Thymus (tissue), 11 donors: ENCODE results near the gene NT5DC1. TPM values are rescaled to one million over a fixed set of nuclear protein-coding genes. Genes with fewer than 3 reads are reported as not detected.
A peak's percentile ranks its signal among the peaks of the same experiment; 100 is the strongest.

ENCODE experiments used
- DNase-seq, 9 donors: peaks; one replicate each; pipeline ENCODE4 v3.0.0-alpha.2; 2013; ENCODE audit warnings: low spot score in 9 of 9, low read depth in 6 of 9, missing footprints in 1 of 9
- H3K27ac ChIP-seq, 2 donors: one replicate each; pipeline ENCODE4 v1.5.1; 2013; ENCODE audit warnings: control low read depth in 1 of 2, low read depth in 1 of 2, low read length in 1 of 2, mild to moderate bottlenecking in 1 of 2, moderate library complexity in 1 of 2
- H3K27me3 ChIP-seq, 2 donors: one replicate each; pipeline ENCODE4 v1.5.1; 2013; ENCODE audit warnings: low read length in 1 of 2; ENCODE audit not compliant: control insufficient read depth in 2 of 2, insufficient read depth in 1 of 2
- H3K36me3 ChIP-seq, 2 donors: one replicate each; pipeline ENCODE4 v1.5.1; 2013; ENCODE audit warnings: low read length in 1 of 2, mild to moderate bottlenecking in 1 of 2, moderate library complexity in 1 of 2; ENCODE audit not compliant: control insufficient read depth in 2 of 2, insufficient read depth in 2 of 2
- H3K4me1 ChIP-seq, 2 donors: one replicate each; pipeline ENCODE4 v1.5.1; 2013; ENCODE audit warnings: low read length in 2 of 2; ENCODE audit not compliant: control insufficient read depth in 2 of 2, insufficient read depth in 2 of 2
- H3K4me3 ChIP-seq, 2 donors: one replicate each; pipeline ENCODE4 v1.5.1; 2013; ENCODE audit warnings: low read length in 2 of 2, control low read depth in 1 of 2, mild to moderate bottlenecking in 1 of 2
- H3K9me3 ChIP-seq, 2 donors: one replicate each; pipeline ENCODE4 v1.5.1; 2013; ENCODE audit warnings: low read length in 1 of 2, mild to moderate bottlenecking in 1 of 2; ENCODE audit not compliant: control insufficient read depth in 2 of 2, insufficient read depth in 1 of 2
- WGBS: extraction: QIAGEN DNeasy Blood & Tissue Kit; methylation state at CpG from one replicate; pipeline ENCODE4 v1.1.7; 2013; 5-methylcytosine and 5-hydroxymethylcytosine counted together
- polyA plus RNA-seq: library from polyadenylated mRNA; stranded (reverse); fragments of 200-250 nt; gene quantifications from one replicate; pipeline ENCODE4 v1.2.3, GENCODE V29; 2013
- total RNA-seq: library from RNA; stranded (reverse); fragments of 120-200 nt; gene quantifications from one replicate; pipeline ENCODE4 v1.2.4, GENCODE V29; 2013
- donor health status: healthy.

NT5DC1 gene
- total and polyA plus RNA-seq, 2 donors, result 14.1 to 15.6 TPM

DNA sequence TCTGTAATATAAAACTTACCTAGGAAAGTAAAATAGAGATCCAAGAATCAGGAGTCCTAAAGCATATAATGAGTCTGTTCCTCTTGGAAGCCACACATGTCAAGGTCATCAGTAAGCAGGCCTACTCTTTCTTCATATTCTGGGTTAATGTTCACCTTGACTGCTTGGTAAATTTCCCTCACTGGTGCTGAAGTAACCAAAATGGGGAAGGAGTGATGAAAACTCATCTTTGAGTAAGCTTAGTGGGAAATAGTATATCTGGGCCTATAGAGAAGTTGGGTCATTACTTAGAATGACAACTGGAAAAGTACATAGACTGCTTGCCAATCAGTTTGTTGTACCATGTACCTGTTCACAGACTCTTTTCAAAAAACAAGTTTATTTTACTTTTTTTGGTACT, 146.6 kb downstream of the NT5DC1 start:
- no peak overlapping the region for H3K4me3 ChIP-seq
- H3K36me3 ChIP-seq, result no peaks in the 10 kb centered on the region
- no peaks in the 10 kb centered on the region for H3K27me3 ChIP-seq
- no peak for DNase-seq
- peaks cover 17 to 18% of the 10 kb centered on the region in 2 donors for H3K4me1 ChIP-seq
- no peaks in the 10 kb centered on the region for H3K9me3 ChIP-seq
- no peak overlapping the region for H3K27ac ChIP-seq

DNA sequence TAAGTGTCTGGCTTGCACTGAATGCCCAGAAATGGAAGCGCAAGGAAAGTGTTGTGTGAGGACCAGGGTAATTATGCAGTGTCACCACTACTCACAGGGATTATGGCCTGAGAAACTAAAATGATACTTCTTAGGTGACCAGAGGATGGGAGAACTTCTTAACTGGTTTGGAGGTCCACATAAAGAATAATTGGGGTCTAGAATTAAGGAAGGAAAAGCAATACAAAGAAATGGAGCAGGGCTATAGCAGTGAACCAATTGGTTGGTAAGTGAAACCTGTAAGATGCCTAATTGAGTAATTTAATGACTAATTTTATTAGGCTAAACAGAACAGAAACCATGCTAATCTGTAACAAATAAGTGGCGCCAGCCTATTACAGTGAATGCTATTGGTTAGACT, 147.9 kb downstream of the NT5DC1 start:
- Histone ChIP-seq H3K4me1 (peaks cover 26 to 28% of the 10 kb centered on the region in 2 donors), H3K4me3 (no peak overlapping the region), H3K36me3 (no peaks in the 10 kb centered on the region), H3K9me3 (peaks cover 0 to 5% of the 10 kb centered on the region in 2 donors), H3K27ac (no peak overlapping the region), H3K27me3 (no peaks in the 10 kb centered on the region)
- DNase-seq, result no peak
- WGBS, result 97% methylated on average over 2 of the region's 2 CpGs

DNA sequence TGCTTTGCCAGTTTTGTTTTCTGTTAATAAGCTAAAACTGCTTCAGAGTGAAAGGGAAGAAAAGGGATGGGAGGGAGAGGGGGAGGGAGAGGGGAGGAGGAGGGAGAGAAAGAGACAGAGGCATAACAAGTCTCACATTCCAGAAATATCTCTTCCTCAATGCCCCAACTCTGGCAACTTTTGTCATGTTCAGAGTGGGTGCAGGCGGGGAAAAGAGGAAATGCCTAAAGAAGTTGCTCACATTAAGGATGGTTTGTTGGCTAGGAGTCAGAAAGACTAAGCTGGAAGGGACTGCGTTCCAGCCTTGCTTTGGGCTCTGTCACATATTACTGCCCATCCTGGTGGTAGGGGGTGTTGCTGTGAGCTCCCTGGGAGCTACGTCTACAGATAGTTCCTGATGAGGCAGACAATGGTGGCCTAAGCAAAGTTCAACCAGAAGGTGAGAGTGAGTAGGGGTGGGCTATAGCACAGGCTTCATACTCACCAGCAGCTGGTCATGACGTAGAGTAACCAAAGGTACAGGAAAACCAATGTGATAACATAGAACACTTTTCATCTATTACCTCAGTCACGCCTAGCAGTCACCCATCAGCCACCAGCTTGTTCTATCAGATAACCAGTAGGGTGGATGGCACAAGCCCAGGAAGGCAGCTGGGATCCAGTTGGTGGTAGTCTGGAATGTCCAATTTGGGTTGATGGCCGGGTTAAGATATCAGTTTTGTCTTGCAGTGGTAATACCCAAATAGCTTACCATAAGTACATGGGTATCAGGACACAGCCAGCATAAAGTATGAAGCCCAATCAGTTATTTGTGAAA, 151.1 kb downstream of the NT5DC1 start:
- no peak overlapping the region for H3K4me3 ChIP-seq
- H3K4me1 ChIP-seq, result peaks cover 26 to 30% of the 10 kb centered on the region in 2 donors
- H3K27me3 ChIP-seq, result no peaks in the 10 kb centered on the region
- WGBS, result 95% methylated on average over 6 of the region's 6 CpGs
- no peak overlapping the region for H3K27ac ChIP-seq
- DNase-seq, result no peak
- no peaks in the 10 kb centered on the region for H3K36me3 ChIP-seq
- H3K9me3 ChIP-seq, result peaks cover 0 to 5% of the 10 kb centered on the region in 2 donors

DNA sequence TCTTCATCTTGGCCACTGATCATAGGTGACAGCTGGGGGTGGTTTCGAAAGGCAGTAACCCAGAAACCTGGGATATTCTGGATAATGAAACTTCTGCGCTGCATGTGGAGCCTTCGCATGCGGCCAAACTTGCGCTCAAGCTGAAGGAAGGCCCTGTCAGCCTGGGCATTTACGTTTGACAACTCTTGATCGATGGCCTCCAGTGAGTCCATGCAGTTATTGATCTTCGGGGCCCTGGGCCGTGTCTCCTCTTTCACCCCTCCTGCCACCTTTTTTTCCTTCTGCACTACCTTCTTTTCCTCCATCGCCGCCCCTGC, 152.5 kb downstream of the NT5DC1 start:
- WGBS, result 51% methylated on average over 11 of the region's 11 CpGs
- Histone ChIP-seq H3K9me3 (peaks cover 0 to 5% of the 10 kb centered on the region in 2 donors), H3K4me1 (peaks cover 26 to 30% of the 10 kb centered on the region in 2 donors), H3K36me3 (no peaks in the 10 kb centered on the region), H3K4me3 (peak overlapping the region; percentile 80 to 99), H3K27ac (peak overlapping the region in 1 of 2 donors; percentile 88), H3K27me3 (no peaks in the 10 kb centered on the region)
- DNase-seq, result no peak

DNA sequence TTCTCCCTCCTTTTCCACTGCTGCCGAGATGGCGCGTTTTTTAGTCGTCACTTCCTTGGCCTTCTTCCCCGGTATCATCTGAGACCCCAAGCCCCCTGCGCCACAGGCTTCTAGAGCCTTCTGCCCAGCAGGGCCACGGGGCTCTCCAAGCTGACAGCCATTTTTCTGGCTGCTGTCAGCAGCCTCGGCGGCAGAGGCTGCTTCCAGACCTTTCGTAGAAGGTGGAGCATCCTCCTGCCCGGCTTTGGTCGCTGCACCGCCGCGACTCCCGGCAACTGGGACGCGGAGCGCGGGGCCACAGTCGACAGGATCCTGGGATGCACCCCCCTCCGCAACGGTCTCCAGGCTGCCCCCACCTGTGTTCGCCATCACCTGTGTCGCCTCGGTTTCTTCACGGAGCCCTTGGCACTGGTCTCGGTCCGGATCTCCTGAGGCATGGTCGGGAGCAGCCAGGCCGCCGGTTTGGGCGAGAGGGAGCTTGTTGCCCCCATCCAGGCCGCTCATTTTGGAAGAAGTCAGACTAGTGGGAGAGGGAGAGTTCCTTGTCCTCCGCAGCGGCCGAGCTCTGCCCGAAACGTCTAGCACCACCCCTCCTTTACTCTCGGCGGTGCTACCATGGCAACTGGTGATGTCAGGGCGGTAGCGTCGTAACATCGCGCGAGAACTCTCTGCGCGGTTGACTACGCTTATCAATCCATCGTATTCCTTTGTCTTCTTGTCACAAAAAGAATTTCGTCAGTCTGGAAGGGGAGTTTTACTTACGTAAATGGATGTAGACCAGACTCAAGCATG, 153.0 kb downstream of the NT5DC1 start, which contains the start of gene TSPYL4:
Gene TSPYL4, minus strand, starts transcription at position 571 of the 792 bp plus-strand sequence. Its CDS starts 67 bp downstream, at position 504.
- Histone ChIP-seq H3K27me3 (no peaks in the 10 kb centered on the region), H3K36me3 (peaks cover 0 to 2% of the 10 kb centered on the region in 2 donors), H3K27ac (peak within 1 kb of the TSS; percentile 78 to 88), H3K4me3 (peak within 1 kb of the TSS; percentile 80 to 99), H3K9me3 (peaks cover 0 to 5% of the 10 kb centered on the region in 2 donors), H3K4me1 (peaks cover 26 to 30% of the 10 kb centered on the region in 2 donors)
- WGBS, result under 1% methylated on average over 53 of the region's 53 CpGs
- peak; percentile 88 to 97 (median 94) for DNase-seq

DNA sequence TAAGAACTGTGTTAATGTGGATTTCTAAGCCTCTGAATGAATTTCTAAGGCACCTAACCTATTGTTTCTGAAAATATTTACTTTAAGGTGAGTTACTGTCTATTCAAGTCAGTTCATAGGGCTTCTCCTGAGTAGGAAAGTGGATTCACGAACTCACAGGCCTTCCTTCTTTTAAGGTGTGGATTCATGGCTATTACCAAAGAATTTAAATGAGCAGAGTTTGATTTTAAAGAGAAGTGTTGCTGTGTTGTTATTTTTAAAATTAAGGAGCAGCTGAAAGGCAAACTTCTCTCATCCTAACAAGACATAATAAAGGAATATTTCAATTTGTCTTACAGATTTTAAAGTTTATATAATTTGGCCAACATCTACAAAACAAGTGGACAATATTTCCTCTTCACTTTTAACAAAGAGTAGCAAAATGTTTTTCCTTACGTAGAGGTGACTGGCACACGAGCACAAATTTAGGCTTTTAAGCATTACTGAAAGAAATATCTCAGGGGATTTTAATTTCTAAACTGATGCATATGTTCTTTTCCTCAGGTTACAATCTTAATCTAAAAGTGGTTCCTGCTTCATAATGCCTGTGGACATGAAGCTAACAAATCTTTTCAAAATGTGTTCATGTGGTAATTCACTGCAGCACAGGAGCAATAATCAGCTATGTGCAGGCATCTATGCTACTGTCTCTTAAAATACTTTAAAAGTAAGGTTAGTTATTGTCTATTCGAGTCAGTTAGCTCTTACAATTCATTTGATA, 153.8 kb downstream of the NT5DC1 start:
- H3K4me1 ChIP-seq, result peaks cover 26 to 30% of the 10 kb centered on the region in 2 donors
- H3K9me3 ChIP-seq, result peaks cover 0 to 5% of the 10 kb centered on the region in 2 donors
- no peak for DNase-seq
- H3K36me3 ChIP-seq, result peaks cover 0 to 5% of the 10 kb centered on the region in 2 donors
- H3K27ac ChIP-seq, result peak overlapping the region; percentile 57 to 88
- 20% methylated on average over 4 of the region's 4 CpGs for WGBS
- peak overlapping the region; percentile 80 to 99 for H3K4me3 ChIP-seq
- no peaks in the 10 kb centered on the region for H3K27me3 ChIP-seq

DNA sequence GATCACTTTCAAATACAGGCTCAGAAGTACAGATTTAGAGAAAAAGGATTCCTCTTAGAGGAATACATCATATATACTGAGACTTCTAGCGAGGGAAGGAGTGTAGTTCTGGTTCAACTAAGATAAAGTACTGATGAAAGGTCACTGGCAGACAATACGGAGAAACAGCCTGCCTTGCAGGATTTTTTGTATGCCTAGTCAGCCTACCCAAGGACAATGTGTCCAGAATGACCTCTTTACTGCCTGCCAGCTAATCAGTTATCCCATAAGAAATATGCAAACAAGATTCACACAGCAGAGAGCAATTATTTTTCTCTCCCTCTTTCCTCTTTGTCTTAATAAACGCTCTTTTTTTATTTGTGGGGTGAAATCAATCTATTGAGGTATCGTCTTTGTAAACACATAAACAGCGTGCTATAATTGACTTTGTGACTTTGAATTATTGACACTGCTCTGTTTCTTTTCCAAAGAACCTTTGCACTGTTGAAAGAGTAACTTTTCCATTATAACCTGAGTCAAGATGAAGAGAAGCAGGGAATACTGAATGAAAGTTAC, 154.7 kb downstream of the NT5DC1 start:
- Histone ChIP-seq H3K9me3 (peaks cover 0 to 5% of the 10 kb centered on the region in 2 donors), H3K4me1 (peaks cover 26 to 30% of the 10 kb centered on the region in 2 donors), H3K4me3 (no peak overlapping the region), H3K27me3 (no peaks in the 10 kb centered on the region), H3K27ac (no peak overlapping the region), H3K36me3 (peaks cover 0 to 5% of the 10 kb centered on the region in 2 donors)
- WGBS, result 91% methylated on average over 5 of the region's 5 CpGs
- peak in 1 of 9 donors; percentile 13 for DNase-seq

DNA sequence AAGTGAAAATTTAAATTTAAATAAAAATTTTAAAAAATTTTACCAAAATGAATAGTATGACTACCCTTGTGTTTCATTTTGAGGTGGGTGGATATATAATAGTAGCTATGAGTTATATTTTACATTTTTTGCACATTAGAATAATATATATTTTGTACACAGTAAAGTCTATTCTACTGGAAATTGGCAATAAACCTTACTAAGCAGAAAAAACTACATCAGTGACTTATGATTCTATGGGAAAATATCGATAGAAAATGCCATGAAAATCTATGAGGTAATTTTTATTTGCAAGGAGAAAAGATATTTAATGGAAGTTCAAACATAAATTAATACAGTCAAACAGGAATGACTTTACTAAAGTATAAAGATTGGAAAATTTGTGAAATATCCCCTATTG, 156.0 kb downstream of the NT5DC1 start:
- H3K9me3 ChIP-seq, result peaks cover 0 to 5% of the 10 kb centered on the region in 2 donors
- no peak for DNase-seq
- H3K27me3 ChIP-seq, result no peaks in the 10 kb centered on the region
- 99% methylated on average over 1 of the region's 1 CpG for WGBS
- peaks cover 0 to 5% of the 10 kb centered on the region in 2 donors for H3K36me3 ChIP-seq
- no peak overlapping the region for H3K27ac ChIP-seq
- peaks cover 14 to 18% of the 10 kb centered on the region in 2 donors for H3K4me1 ChIP-seq
- no peak overlapping the region for H3K4me3 ChIP-seq
